NCI-H187 (cell line): ENCODE data around the gene CRELD2.

Source experiments
- DNase-seq, 2 experiments: peaks; one replicate each; lab custom pipeline; 2025; lab: John Stamatoyannopoulos, UW

The CRELD2 gene

DNA sequence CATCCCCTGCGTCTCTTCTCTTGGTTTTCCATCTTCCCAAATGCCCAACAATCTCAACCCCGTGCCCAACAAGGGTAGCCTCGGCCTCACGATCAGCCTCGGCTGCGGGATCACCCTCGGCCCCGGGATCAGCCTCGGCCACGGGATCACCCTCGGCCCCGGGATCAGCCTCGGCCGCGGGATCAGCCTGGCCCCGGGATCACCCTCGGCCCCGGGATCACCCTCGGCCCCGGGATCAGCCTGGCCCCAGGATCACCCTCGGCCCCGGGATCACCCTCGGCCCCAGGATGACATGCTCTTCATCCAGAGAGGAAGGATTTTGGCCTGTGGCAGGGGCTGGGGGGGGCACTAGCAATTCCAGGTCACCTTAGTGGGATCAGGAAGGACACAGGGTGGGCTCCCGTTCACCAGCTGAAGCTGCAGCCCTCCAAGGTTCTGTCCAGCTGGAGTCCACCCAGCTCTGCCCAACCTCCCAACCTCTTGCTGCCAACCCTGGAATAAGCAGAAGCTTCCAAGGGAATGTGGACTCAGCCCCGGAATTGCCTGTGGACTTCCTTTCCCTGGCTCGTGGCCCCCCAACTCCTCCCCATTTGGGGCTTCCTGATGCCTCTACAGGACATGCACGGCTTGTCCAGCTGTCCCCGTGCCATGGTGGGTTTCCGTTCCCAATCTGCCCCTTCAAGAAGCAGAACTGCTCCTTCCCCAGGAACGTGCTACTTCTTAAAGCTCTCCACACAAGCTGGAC is 6.4 kb upstream of the CRELD2 start:
- no peak for DNase-seq

- DNase-seq, result no peak
Measured at GRCh38 chr22:49913026-49913425, 5.4 kb upstream of the CRELD2 start.

DNA sequence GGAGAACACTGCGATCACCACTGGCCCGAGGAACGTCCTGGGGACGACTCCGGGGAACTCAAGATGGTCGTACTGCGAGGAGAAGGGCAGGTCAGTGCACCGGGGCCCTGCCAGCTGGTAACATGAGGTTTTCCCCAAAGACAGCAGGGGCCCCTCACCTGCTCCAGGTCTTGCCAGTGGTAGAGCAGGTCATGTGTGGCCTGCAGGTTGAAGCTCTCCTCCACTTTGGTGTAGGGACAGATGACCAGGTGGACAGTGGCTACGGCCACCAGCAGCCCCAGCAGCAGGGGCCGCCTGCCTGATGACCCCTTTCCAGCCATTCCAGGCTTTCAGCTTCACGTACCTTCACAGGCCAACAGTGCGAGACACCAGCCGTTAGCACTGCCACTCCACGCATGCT is 5.0 kb upstream of the CRELD2 start:
- no peak for DNase-seq

DNA sequence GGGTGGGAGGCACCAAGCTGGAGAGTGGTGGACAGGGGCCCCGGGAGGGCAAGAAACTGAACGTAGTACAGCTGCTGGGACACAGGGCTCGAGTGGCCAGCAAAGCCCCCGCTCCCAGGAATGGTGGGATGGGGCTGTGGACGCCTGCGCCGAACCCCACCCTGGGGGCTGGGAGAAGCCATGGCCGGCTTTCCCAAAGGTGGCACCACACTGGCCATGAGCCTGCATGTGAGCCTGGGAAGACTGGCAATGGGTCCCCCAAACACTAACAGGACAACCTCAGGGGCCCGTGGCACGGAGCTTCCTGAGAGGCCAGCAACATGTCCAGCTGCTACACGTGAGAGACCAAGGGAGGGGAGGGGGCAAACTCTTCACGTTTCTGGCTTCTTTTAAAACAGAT is 4.2 kb upstream of the CRELD2 start:
- DNase-seq, result no peak

DNA sequence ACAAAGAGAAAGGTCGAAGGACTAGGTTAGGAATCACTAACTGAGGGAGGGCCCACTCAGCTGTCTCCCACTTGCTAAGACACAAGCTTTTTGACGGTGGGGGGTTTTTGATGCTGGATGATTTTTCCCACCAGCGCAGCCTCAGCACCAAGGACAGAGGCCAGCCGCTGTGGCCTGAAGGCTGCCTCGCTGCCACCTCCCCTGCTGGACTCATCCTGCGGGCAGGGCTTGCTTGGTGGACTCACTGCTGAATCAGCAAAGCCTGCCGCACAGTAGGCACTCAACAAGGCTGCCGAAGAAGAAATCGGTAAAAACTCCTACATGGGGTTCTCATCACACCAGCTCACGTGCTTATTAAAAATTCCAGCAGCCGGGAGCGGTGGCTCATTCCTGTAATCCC is 2.8 kb upstream of the CRELD2 start:
- no peak for DNase-seq

DNA sequence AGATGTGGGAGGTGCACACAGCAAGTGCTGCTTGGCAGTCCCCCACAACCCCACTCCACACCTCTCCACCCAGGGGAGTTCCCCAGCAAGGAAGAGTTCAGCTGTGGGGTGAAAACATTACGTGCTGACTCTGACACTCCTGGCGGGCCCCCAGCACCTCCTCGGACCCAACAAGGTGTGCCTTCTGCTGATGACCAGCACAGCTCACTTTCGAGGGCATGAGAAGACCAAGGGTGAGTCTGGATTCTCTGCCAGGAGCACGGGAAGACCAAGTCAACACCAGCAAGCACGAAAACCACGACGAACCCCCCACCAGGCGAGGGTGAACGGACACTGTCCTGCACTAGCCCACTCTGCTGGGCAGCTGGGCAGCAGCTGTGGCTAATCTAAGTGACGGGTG is 1.6 kb upstream of the CRELD2 start:
- no peak for DNase-seq

GRCh38 chr22:49918911-49919881 is 762 bp downstream of the CRELD2 start:
- no peak for DNase-seq

- no peak for DNase-seq
Measured at GRCh38 chr22:49920859-49921258, 2.4 kb downstream of the CRELD2 start.

GRCh38 chr22:49921508-49922278 is 3.3 kb downstream of the CRELD2 start:
- DNase-seq, result no peak

GRCh38 chr22:49922484-49922883 is 4.0 kb downstream of the CRELD2 start:
- DNase-seq, result no peak

GRCh38 chr22:49922926-49923325 is 4.5 kb downstream of the CRELD2 start:
- DNase-seq, result no peak

GRCh38 chr22:49923445-49923844 is 5.0 kb downstream of the CRELD2 start:
- no peak for DNase-seq

DNA sequence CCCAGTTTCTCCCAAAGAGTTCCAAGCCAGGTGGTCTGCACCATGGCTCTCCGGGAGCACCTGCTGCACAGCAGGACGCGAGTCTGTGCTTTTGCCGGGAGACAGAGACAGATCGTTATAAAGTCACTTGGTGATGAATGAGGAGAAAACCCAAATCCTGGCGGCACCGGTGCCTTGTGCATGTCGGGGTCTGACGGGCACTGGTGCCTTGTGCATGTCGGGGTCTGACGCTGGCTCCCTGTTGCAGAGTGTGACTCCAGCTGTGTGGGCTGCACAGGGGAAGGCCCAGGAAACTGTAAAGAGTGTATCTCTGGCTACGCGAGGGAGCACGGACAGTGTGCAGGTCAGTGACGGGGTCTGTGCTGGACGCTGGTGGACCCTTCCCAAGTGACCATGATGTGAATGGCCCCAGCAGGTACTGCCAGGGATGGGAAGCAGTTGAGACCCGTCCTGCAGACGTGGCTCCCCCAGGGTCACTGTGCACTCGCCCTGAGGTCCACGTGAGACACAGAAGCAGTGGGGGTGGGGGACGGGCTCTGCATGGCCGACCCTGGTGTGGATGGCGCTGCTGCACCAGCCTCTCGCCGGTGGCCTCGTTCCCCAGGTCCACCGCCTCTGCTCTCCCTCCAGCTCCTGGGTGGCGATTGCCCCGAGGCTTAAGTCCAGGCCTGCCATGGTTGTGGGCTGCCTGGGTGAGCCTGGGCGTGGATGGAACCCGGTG is 5.8 kb downstream of the CRELD2 start:
- no peak for DNase-seq

- no peak for DNase-seq
Measured at GRCh38 chr22:49925525-49926128, 7.2 kb downstream of the CRELD2 start.

GRCh38 chr22:49926916-49927315 is 8.5 kb downstream of the CRELD2 start:
- DNase-seq, result no peak

GRCh38 chr22:49927483-49928184 is 9.2 kb downstream of the CRELD2 start:
- DNase-seq, result no peak

GRCh38 chr22:49928185-49928495 is 9.7 kb downstream of the CRELD2 start:
- DNase-seq, result no peak

- DNase-seq, result no peak
Measured at GRCh38 chr22:49928555-49929210, 10.2 kb downstream of the CRELD2 start.

- DNase-seq, result no peak
Measured at GRCh38 chr22:49929211-49929979, 11.0 kb downstream of the CRELD2 start.
